Psoas muscle (tissue), 8 donors: ENCODE data around the gene EGFLAM. TPM values are rescaled to one million over a fixed set of nuclear protein-coding genes. Genes with fewer than 3 reads are reported as not detected.

Experiments
- ATAC-seq, 4 donors: fragments of 200-7000 bp; cut with Tn5 transposase; one replicate each; pipeline ENCODE4 v1.9.1; 2020; ENCODE audit warnings: moderate library complexity in 3 of 4, mild to moderate bottlenecking in 2 of 4
- DNase-seq, 2 donors: peaks; one replicate each; pipeline ENCODE4 v3.0.0-alpha.2; 2020
- H3K27ac ChIP-seq: fragments of 200-600 bp; one replicate; pipeline ENCODE4 v1.8.0; 2022
- H3K27me3 ChIP-seq, 3 donors: fragments of 200-600 bp in 1 of 3; one replicate each; pipeline versions ENCODE4 v1.6.1 to v1.8.0; 2013 to 2022; ENCODE audit warnings: low read length in 2 of 3, mild to moderate bottlenecking in 2 of 3, moderate library complexity in 1 of 3; ENCODE audit not compliant: insufficient read depth in 3 of 3
- H3K36me3 ChIP-seq, 2 donors: fragments of 200-600 bp in 1 of 2; one replicate each; pipeline versions ENCODE4 v1.6.1 to v1.8.0; 2013 to 2022; ENCODE audit warnings: low read depth in 1 of 2, mild to moderate bottlenecking in 1 of 2, moderate library complexity in 1 of 2; ENCODE audit not compliant: insufficient read depth in 1 of 2
- H3K4me1 ChIP-seq: fragments of 200-600 bp; one replicate; pipeline ENCODE4 v1.8.0; 2022
- H3K4me3 ChIP-seq: fragments of 200-600 bp; one replicate; pipeline ENCODE4 v1.8.0; 2022; ENCODE audit warnings: mild to moderate bottlenecking
- H3K9me3 ChIP-seq: fragments of 200-600 bp; one replicate; pipeline ENCODE4 v1.8.0; 2022
- WGBS, 3 donors: extraction: QIAGEN DNeasy Blood & Tissue Kit; methylation state at CpG; one replicate each; pipeline versions ENCODE4 v1.1.6 to v1.1.7; 2013; 5-methylcytosine and 5-hydroxymethylcytosine counted together
- intact Hi-C, 2 donors: fragments of 100-400 bp; cut with DNase I; formaldehyde crosslinking; loops; one replicate each; pipeline versions ENCODE4 v1.11.0 to v1.14.2; 2022
- polyA plus RNA-seq, 3 donors: library from polyadenylated mRNA; stranded (reverse); fragments of 200-250 nt; gene quantifications; one replicate each; pipeline ENCODE4 v1.2.3, GENCODE V29; 2013
- total RNA-seq, 4 donors: library from RNA; stranded (reverse); fragmentation: NEBNext Ultra II Directional in 2 of 4; extraction: Animal tissue kit (Norgen Biotek cat#: 25700) in 2 of 4; gene quantifications; one replicate each; pipeline versions ENCODE4 v1.2.1 to v1.2.4, GENCODE V29; 2021 to 2023
- TF ChIP-seq, protein P1 (sequence below): fragments of 200-600 bp; IDR thresholded peaks from one replicate; pipeline ENCODE4 v1.8.0; 2022; ENCODE audit warnings: antibody characterized with exemption
- donor health status: healthy with polysubstance abuse.
- donor health status: DM: no; HTN: no; CAD: no; lungs with moderate emphysema.
- donor health status: Bipolar disorder and iron deficiency.
- donor health status: healthy.
- donor health status: DM: yes; HTN: yes; CAD: no.
- donor health status: DM: no; HTN: no; CAD: no.
- donor health status: DM: no; HTN: no; CAD: no.
- donor health status: DM: yes; HTN: yes; CAD: no.

The EGFLAM gene
- total and polyA plus RNA-seq, 7 donors: 16.0 to 53.8 (median 35.3) TPM

DNA sequence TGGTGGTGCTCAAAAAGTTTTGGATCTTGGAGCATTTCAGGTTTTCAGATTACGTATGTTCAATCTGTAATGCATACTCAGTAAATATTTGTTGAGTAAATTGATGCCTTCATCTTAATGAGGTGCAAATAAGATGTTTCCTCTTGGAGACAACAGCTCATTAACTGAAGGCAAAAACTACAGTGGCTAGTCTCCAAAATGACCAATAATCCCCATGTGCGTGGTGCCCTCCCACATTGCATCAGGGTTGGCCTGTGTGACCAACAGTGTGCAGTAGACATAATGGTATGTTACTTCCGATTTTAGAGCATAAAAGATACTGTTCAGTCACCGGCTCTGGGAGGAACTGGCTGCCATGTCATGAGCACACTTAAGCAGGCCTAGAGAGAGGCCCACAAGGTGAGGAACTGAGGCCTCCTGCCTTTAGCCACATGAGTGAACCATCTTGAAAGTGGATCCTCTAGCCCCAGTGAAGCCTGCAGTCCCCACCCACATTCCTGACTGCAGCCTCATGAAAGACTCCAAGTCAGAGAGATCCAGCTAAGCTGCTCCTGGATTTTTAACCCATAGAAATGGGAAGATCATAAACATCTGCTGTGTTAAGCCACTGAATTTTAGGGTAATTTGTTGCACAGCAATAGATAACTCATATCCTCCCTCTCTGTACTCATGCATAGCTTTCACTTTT is 242.4 kb downstream of the EGFLAM start:
- no peaks in the 10 kb centered on the region for H3K4me1 ChIP-seq
- no peak overlapping the region for H3K4me3 ChIP-seq
- TF ChIP-seq, protein P1, sequence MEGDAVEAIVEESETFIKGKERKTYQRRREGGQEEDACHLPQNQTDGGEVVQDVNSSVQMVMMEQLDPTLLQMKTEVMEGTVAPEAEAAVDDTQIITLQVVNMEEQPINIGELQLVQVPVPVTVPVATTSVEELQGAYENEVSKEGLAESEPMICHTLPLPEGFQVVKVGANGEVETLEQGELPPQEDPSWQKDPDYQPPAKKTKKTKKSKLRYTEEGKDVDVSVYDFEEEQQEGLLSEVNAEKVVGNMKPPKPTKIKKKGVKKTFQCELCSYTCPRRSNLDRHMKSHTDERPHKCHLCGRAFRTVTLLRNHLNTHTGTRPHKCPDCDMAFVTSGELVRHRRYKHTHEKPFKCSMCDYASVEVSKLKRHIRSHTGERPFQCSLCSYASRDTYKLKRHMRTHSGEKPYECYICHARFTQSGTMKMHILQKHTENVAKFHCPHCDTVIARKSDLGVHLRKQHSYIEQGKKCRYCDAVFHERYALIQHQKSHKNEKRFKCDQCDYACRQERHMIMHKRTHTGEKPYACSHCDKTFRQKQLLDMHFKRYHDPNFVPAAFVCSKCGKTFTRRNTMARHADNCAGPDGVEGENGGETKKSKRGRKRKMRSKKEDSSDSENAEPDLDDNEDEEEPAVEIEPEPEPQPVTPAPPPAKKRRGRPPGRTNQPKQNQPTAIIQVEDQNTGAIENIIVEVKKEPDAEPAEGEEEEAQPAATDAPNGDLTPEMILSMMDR: no peak
- intact Hi-C loops: no loop called here
- ATAC-seq (peak in 3 of 4 donors; percentile 25 to 40 (median 27)), DNase-seq (no peak)
- H3K36me3 ChIP-seq: peaks cover 3 to 89% of the 10 kb centered on the region in 2 donors
- H3K27me3 ChIP-seq: no peaks in the 10 kb centered on the region
- 82 to 95% (median 86%) methylated on average over 4 of the region's 4 CpGs for WGBS, 3 donors
- no peak overlapping the region for H3K27ac ChIP-seq
- no peaks in the 10 kb centered on the region for H3K9me3 ChIP-seq

DNA sequence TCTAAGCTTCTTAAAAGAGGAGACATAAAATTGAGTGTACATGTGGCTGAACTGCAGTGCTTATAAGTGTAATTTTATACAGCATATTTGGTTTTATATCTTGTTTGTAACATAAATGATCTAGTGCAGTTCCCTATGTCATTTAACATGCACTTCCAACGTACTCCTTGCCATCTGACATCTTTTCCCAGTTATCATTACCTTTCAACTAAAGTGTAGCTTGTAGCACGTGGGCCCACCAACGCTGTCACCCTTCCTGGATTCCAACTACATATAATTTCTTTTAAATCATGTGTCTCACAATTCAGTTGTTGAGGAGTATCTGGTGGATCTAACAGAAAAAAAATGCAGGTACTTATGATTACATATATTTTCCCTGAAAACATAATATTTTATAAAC is 247.9 kb downstream of the EGFLAM start:
- TF ChIP-seq, protein P1: no peak
- no peak overlapping the region for H3K4me3 ChIP-seq
- ATAC-seq (no peak), DNase-seq (no peak)
- intact Hi-C loops: no loop called here
- H3K9me3 ChIP-seq: no peaks in the 10 kb centered on the region
- H3K36me3 ChIP-seq: peaks cover 6 to 74% of the 10 kb centered on the region in 2 donors
- no peaks in the 10 kb centered on the region for H3K27me3 ChIP-seq
- H3K4me1 ChIP-seq: no peaks in the 10 kb centered on the region
- no peak overlapping the region for H3K27ac ChIP-seq
- 85 to 94% (median 88%) methylated on average over 3 of the region's 3 CpGs for WGBS, 3 donors

GRCh38 chr5:38509185-38509584 is 250.8 kb downstream of the EGFLAM start:
- Histone ChIP-seq H3K36me3 (peaks cover 7 to 65% of the 10 kb centered on the region in 2 donors), H3K27ac (no peak overlapping the region)

More at GRCh38 chr5:38509185-38509584, 250.8 kb downstream of the EGFLAM start:
- H3K27me3 ChIP-seq: no peaks in the 10 kb centered on the region
- no peaks in the 10 kb centered on the region for H3K9me3 ChIP-seq
- H3K4me3 ChIP-seq: no peak overlapping the region
- ATAC-seq: no peak
- no peak for DNase-seq
- TF ChIP-seq, protein P1: no peak
- intact Hi-C loops: no loop called here
- no peaks in the 10 kb centered on the region for H3K4me1 ChIP-seq
- 39 to 54% (median 41%) methylated on average over 5 of the region's 5 CpGs for WGBS, 3 donors
